HG03378 (cell line): ENCODE data around the gene TEAD2.
"Not testable (repeated sequence)": the region's sequence is repeated elsewhere in the genome, so short reads cannot be mapped to it uniquely, and the experiment has no call there.

Experiments
- ATAC-seq: cut with Tn5 transposase; IDR thresholded peaks from one replicate; pipeline ENCODE4 v1.9.1; 2021; ENCODE audit warnings: mild to moderate bottlenecking, moderate library complexity; ENCODE audit not compliant: unreplicated experiment

TEAD2 gene

GRCh38 chr19:49387936-49388372 is 25.7 kb upstream of the TEAD2 start, which contains the start of gene KASH5:
KASH5 (plus strand) TSS chr19:49388249; CDS start chr19:49390884, 2,635 bp downstream.
- no peak for ATAC-seq

- no peak for ATAC-seq
Measured at GRCh38 chr19:49383599-49383998, 21.4 kb upstream of the TEAD2 start.

- no peak for ATAC-seq
Measured at GRCh38 chr19:49382639-49383038, 20.4 kb upstream of the TEAD2 start.

- no peak for ATAC-seq
Measured at GRCh38 chr19:49380391-49380790, 18.2 kb upstream of the TEAD2 start.

GRCh38 chr19:49378512-49378911 is 16.3 kb upstream of the TEAD2 start:
- ATAC-seq, result no peak

GRCh38 chr19:49374665-49375434 is 12.6 kb upstream of the TEAD2 start:
- no peak for ATAC-seq

- ATAC-seq, result not testable (repeated sequence)
Measured at GRCh38 chr19:49373174-49373573, 11.0 kb upstream of the TEAD2 start.

- ATAC-seq, result no peak
Measured at GRCh38 chr19:49371184-49371583, 9.0 kb upstream of the TEAD2 start.

- no peak for ATAC-seq
Measured at GRCh38 chr19:49368711-49369358, 6.6 kb upstream of the TEAD2 start.

GRCh38 chr19:49366110-49366509 is 3.9 kb upstream of the TEAD2 start:
- no peak for ATAC-seq

- ATAC-seq, result no peak
Measured at GRCh38 chr19:49364083-49364737, 2.0 kb upstream of the TEAD2 start.

- ATAC-seq, result no peak
Measured at GRCh38 chr19:49363268-49364082, 1.3 kb upstream of the TEAD2 start, which contains the start of gene DKKL1. DKKL1 (plus strand) TSS chr19:49363877; CDS start chr19:49363999, 122 bp downstream.

GRCh38 chr19:49362929-49363267 is 682 bp upstream of the TEAD2 start:
- no peak for ATAC-seq

GRCh38 chr19:49361438-49362047 is 673 bp downstream of the TEAD2 start:
- no peak for ATAC-seq

GRCh38 chr19:49359851-49360820 is 2.1 kb downstream of the TEAD2 start:
- no peak for ATAC-seq

- ATAC-seq, result no peak
Measured at GRCh38 chr19:49357186-49357585, 5.0 kb downstream of the TEAD2 start.

- ATAC-seq, result no peak
Measured at GRCh38 chr19:49356382-49356781, 5.8 kb downstream of the TEAD2 start.

- no peak for ATAC-seq
Measured at GRCh38 chr19:49355909-49356353, 6.3 kb downstream of the TEAD2 start.

GRCh38 chr19:49349567-49349966 is 12.6 kb downstream of the TEAD2 start:
- ATAC-seq, result no peak
